PC-3 (cell line): ENCODE results near the gene FBXL7. TPM values are rescaled to one million over a fixed set of nuclear protein-coding genes. Genes with fewer than 3 reads are reported as not detected.

Experiments used
- ATAC-seq: fragments of 200-7000 bp; cut with Tn5 transposase; 2 replicates; pipeline ENCODE4 v1.9.1; 2020; ENCODE audit warnings: mild to moderate bottlenecking, moderate library complexity
- BruUV-seq: library from RNA; stranded (reverse); fragments of 400-500 nt; replicated peaks from 2 replicates; lab custom pipeline; 2021; lab: Mats Ljungman, UMichigan
- CTCF ChIA-PET: fragments of 300-600 bp; sonication (Branson Sonifier 250); formaldehyde crosslinking; loops from one replicate; lab custom pipeline; 2022; ENCODE audit warnings: antibody characterized with exemption; lab: Charles Lee
- POLR2A ChIA-PET: fragments of 300-600 bp; sonication (Branson Sonifier 250); formaldehyde crosslinking; loops from one replicate; lab custom pipeline; 2022; ENCODE audit warnings: antibody characterized with exemption; ENCODE audit not compliant: unreplicated experiment; lab: Charles Lee
- DNase-seq: peaks from one replicate; pipeline ENCODE4 v3.0.0-alpha.2; 2015
- H2AFZ ChIP-seq: fragments of 300-600 bp; sonication (generic); 2 replicates; pipeline ENCODE4 v1.6.0; 2016; ENCODE audit warnings: antibody characterized with exemption, low read length
- H3F3A ChIP-seq: fragments of 300-600 bp; sonication (generic); one replicate; pipeline ENCODE4 v1.6.0; 2017; ENCODE audit warnings: antibody characterized with exemption, low read length, control low read depth, mild to moderate bottlenecking; ENCODE audit not compliant: unreplicated experiment
- H3K27ac ChIP-seq: fragments of 300-600 bp; sonication (generic); 2 replicates; pipeline ENCODE4 v1.5.1; 2016; ENCODE audit warnings: mild to moderate bottlenecking, low read length
- H3K27me3 ChIP-seq: fragments of 300-600 bp; sonication (generic); 2 replicates; pipeline ENCODE4 v1.6.1; 2016; ENCODE audit warnings: low read length, mixed read lengths
- H3K36me3 ChIP-seq: fragments of 300-600 bp; sonication (generic); 2 replicates; pipeline ENCODE4 v1.6.1; 2016; ENCODE audit warnings: low read depth, mixed run types, low read length, mixed read lengths
- H3K4me1 ChIP-seq: fragments of 300-600 bp; sonication (generic); 2 replicates; pipeline ENCODE4 v1.5.1; 2016; ENCODE audit warnings: low read length; ENCODE audit not compliant: insufficient read depth
- H3K4me2 ChIP-seq: fragments of 300-600 bp; sonication (generic); 2 replicates; pipeline ENCODE4 v1.6.0; 2016; ENCODE audit warnings: low read length
- H3K4me3 ChIP-seq: fragments of 300-600 bp; sonication (generic); 2 replicates; pipeline ENCODE4 v1.5.1; 2016; ENCODE audit warnings: mild to moderate bottlenecking, low read length, mixed read lengths
- H3K79me2 ChIP-seq: fragments of 300-600 bp; sonication (generic); 2 replicates; pipeline ENCODE4 v1.6.1; 2017; ENCODE audit warnings: low read length, mixed read lengths
- H3K9ac ChIP-seq: fragments of 300-600 bp; sonication (generic); 2 replicates; pipeline ENCODE4 v1.6.0; 2016; ENCODE audit warnings: mild to moderate bottlenecking, low read length
- H3K9me2 ChIP-seq: fragments of 300-600 bp; sonication (generic); replicated peaks from 2 replicates; pipeline ENCODE4 v1.6.1; 2016; ENCODE audit warnings: mixed run types, low read length, mixed read lengths
- H3K9me3 ChIP-seq: fragments of 300-600 bp; sonication (generic); 2 replicates; pipeline ENCODE4 v1.6.1; 2016; ENCODE audit warnings: low read length, mixed read lengths
- H4K20me1 ChIP-seq: fragments of 300-600 bp; sonication (generic); 2 replicates; pipeline ENCODE4 v1.6.1; 2016; ENCODE audit warnings: low read length, mixed read lengths
- EZH2 ChIP-seq: fragments of 300-600 bp; sonication (generic); IDR thresholded peaks from one replicate; pipeline ENCODE4 v1.6.1; 2017; ENCODE audit warnings: antibody characterized with exemption, mild to moderate bottlenecking, low read length; ENCODE audit not compliant: unreplicated experiment
- EZH2phosphoT487 ChIP-seq: fragments of 300-600 bp; sonication (generic); IDR thresholded peaks from 2 replicates; pipeline ENCODE4 v1.6.1; 2018; ENCODE audit warnings: mild to moderate bottlenecking, antibody characterized with exemption, low read length, borderline replicate concordance
- intact Hi-C: fragments of 100-400 bp; cut with micrococcal nuclease; formaldehyde crosslinking; loops from 2 replicates; pipeline ENCODE4 v1.9.0; 2023
- total RNA-seq: library from RNA; depleted of rRNA; stranded (reverse); fragments of >200 nt; gene quantifications from 2 replicates; pipeline ENCODE4 v1.2.3, GENCODE V29; 2014
- TF ChIP-seq, protein P1 (sequence below): fragments of 300-600 bp; sonication (generic); conservative IDR thresholded peaks from 2 replicates; pipeline ENCODE4 v1.5.1; 2017; ENCODE audit warnings: antibody characterized with exemption, low read depth, mild to moderate bottlenecking, low read length

FBXL7 gene
- total RNA-seq, 1 experiment from 2014 or later, result 0.18 TPM

DNA sequence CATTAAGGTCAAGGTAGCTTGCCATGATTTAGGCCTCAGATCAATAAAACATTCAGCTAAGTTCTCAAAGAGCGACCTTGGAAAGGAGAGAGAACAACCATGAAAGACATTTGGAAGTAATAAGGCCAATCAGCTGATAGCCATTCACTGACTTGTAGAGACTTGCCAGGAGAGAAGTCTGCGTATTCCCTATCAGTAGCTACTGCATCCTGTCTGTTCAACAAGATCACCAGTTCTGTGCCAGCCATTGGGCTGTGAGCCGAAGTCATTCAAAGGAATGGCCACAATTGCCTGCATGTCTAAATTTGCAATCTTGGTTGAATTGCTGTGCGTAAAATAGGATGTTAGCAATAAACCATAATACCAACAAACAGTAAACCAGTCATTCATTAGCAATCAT is 219.8 kb downstream of the FBXL7 start:
- Histone ChIP-seq H3K4me3 (no peak overlapping the region), H3K27me3 (peaks cover 5% of the 10 kb centered on the region; the same call in 1 of the 2 replicates), H2AFZ (no peak overlapping the region), H3K79me2 (no peaks in the 10 kb centered on the region), H3K4me2 (no peak overlapping the region), H3K9me2 (no peaks in the 10 kb centered on the region), H3K27ac (no peak overlapping the region), H3K9ac (no peak overlapping the region), H4K20me1 (no peaks in the 10 kb centered on the region), H3K9me3 (peaks cover 6% of the 10 kb centered on the region; the same call in 1 of the 2 replicates), H3K4me1 (no peaks in the 10 kb centered on the region), H3F3A (no peaks in the 10 kb centered on the region), H3K36me3 (no peaks in the 10 kb centered on the region)
- ATAC-seq (no peak), DNase-seq (no peak)
- ChIA-PET POLR2A (no interaction called here), CTCF (no interaction called here)
- TF ChIP-seq, protein P1, sequence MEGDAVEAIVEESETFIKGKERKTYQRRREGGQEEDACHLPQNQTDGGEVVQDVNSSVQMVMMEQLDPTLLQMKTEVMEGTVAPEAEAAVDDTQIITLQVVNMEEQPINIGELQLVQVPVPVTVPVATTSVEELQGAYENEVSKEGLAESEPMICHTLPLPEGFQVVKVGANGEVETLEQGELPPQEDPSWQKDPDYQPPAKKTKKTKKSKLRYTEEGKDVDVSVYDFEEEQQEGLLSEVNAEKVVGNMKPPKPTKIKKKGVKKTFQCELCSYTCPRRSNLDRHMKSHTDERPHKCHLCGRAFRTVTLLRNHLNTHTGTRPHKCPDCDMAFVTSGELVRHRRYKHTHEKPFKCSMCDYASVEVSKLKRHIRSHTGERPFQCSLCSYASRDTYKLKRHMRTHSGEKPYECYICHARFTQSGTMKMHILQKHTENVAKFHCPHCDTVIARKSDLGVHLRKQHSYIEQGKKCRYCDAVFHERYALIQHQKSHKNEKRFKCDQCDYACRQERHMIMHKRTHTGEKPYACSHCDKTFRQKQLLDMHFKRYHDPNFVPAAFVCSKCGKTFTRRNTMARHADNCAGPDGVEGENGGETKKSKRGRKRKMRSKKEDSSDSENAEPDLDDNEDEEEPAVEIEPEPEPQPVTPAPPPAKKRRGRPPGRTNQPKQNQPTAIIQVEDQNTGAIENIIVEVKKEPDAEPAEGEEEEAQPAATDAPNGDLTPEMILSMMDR, result no peak
- TF ChIP-seq EZH2phosphoT487 (no peak), EZH2 (no peak)
- intact Hi-C loops, result no loop called here
- BruUV-seq, result no TSS peak

DNA sequence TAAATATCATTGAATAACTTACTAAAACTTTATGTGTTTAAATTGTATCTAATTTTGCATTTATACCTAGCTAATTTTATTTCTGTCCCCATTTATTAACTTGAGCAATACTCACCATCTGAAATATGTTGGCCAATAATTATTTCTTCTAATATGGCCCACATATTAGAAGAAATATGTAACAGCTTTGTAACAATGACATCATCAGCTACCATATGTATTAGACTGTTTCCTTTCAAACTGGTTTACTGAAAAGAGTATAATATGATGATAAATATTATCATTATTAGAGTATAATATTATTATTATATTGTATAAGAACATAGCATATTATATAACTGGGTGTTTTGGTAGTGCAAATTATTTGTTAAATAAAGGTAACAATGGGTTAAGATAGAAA is 220.5 kb downstream of the FBXL7 start:
- POLR2A ChIA-PET, result no interaction called here
- H4K20me1 ChIP-seq, result no peaks in the 10 kb centered on the region
- intact Hi-C loops, result no loop called here

DNA sequence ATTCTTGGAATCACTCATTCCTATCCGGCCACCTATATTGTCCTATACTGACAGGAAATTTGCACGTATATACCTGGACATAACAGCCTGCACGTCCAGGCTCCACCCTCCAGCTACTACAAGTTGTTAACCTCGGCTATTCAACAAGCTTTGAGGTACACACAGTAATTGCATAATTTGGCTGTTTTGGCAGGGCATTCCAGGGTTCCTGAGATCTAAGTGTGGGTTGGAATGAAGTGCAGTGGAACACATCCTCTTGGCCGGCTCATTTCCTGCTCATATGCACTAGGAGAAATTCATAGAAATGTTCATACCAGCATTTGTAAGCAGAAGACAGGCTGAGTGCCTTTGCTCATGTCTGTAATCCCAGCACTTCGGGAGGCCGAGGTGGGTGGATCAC is 222.3 kb downstream of the FBXL7 start:
- intact Hi-C loops, result no loop called here
- Histone ChIP-seq H3K4me1 (no peaks in the 10 kb centered on the region), H3K79me2 (no peaks in the 10 kb centered on the region), H3K9ac (no peak overlapping the region), H3K4me3 (no peak overlapping the region), H4K20me1 (no peaks in the 10 kb centered on the region), H3K9me3 (peaks cover 6% of the 10 kb centered on the region; the same call in 1 of the 2 replicates), H2AFZ (no peak overlapping the region), H3K27ac (no peak overlapping the region), H3K9me2 (no peaks in the 10 kb centered on the region), H3K36me3 (no peaks in the 10 kb centered on the region), H3F3A (no peaks in the 10 kb centered on the region), H3K27me3 (no peaks in the 10 kb centered on the region), H3K4me2 (no peak overlapping the region)
- TF ChIP-seq EZH2phosphoT487, result no peak
- TF ChIP-seq, protein P1, result no peak
- no TSS peak for BruUV-seq
- ATAC-seq (no peak), DNase-seq (no peak)
- POLR2A ChIA-PET, result no interaction called here
- CTCF ChIA-PET, result no interaction called here

More for the DNA sequence above, 220.5 kb downstream of the FBXL7 start:
- no peak overlapping the region for H3K9ac ChIP-seq
- H3K36me3 ChIP-seq, result no peaks in the 10 kb centered on the region
- H3K4me2 ChIP-seq, result no peak overlapping the region
- no peak overlapping the region for H3K27ac ChIP-seq
- CTCF ChIA-PET, result no interaction called here
- DNase-seq (no peak), ATAC-seq (no peak)
- peaks cover 6% of the 10 kb centered on the region; the same call in 1 of the 2 replicates for H3K9me3 ChIP-seq
- no peaks in the 10 kb centered on the region for H3K79me2 ChIP-seq
- peaks cover 5% of the 10 kb centered on the region; the same call in 1 of the 2 replicates for H3K27me3 ChIP-seq
- no peak overlapping the region for H2AFZ ChIP-seq
- no peak for TF ChIP-seq EZH2phosphoT487
- TF ChIP-seq EZH2, result no peak
- TF ChIP-seq, protein P1, result no peak
- no peaks in the 10 kb centered on the region for H3F3A ChIP-seq
- no peaks in the 10 kb centered on the region for H3K4me1 ChIP-seq
- H3K4me3 ChIP-seq, result no peak overlapping the region
- no TSS peak for BruUV-seq
- no peaks in the 10 kb centered on the region for H3K9me2 ChIP-seq
